ENCODE measurements around the gene CNOT2.
"Not testable (repeated sequence)": the region's sequence is repeated elsewhere in the genome, so short reads cannot be mapped to it uniquely, and the experiment has no call there.

Gene CNOT2

DNA sequence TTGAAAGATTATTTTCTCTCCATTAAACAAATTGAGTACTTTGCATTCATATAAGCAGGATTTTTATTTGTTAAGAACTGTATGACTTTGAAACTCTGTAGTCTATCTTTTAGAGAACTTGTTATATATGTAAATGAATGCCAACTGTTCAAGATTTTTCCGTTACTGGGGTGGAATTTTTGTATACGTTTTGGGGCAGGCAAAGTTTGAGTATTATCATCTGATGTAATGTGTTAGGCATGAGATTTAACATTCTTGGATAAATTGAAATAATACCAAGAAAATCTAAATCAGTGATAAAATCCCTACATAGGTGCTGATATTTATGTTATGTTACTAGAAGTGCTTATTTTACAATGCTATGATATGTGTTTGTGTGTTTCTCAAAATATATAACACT lies 8.4 kb downstream of the CNOT2 start:
- DNase-seq (ENCODE audit: low spot score), result no peak

DNA sequence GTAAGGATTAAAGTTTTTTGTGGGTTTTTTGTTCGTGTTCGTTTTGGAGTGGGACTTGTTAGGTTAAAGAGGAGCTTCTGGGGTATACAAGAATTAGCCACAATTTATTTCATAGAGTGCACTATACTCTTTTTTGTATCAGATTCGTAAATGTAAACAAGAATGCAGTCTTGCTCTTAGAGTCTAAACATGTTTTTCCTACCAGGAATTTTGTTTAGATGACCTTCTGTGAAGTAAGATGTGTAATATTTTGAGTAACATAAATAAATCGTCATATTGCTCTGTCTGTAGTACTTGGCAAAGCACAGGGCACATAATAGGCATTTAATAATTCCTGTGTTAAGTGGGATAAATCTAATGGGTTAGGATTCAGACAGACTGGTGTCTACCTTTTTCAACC lies 9.6 kb downstream of the CNOT2 start:
- no peak for DNase-seq (ENCODE audit: low spot score)

DNA sequence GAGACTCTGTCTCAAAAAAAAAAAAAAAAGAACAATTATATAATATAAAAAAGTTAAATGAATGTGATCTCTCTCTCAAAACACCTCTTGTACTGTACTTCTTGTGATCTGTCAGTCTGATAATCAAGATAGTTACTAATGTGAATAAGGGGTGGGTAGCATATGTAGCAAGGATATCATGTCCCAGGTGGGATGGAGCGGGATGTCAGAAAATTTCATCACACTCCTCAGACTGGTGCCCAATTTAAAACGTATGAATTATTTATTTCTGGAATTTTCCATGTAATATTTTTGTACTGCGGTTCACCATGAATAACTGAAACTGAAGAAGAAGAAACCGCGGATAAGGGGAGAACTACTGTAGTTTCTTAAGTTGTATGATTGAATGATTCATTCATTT lies 11.0 kb downstream of the CNOT2 start:
- DNase-seq (ENCODE audit: low spot score), result no peak

DNA sequence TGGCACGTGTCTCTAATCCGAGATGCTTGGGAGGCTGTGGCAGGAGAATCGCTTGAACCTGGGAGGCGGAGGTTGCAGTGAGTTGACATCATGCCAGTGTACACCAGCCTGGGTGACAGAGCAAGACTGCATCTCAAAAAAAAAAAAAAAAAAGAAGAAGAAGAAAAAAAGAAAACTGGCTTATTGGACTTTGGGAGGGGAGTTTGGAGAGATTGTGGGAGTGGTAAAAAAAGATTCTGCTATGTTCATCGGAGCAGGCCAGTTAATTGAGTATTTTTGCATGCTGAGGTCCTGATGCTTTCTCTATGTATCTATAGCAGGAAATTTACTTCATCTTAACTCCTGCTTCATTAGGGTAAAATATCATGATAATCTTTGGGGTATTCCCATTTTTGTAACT lies 11.6 kb downstream of the CNOT2 start:
- DNase-seq (ENCODE audit: low spot score), result no peak

DNA sequence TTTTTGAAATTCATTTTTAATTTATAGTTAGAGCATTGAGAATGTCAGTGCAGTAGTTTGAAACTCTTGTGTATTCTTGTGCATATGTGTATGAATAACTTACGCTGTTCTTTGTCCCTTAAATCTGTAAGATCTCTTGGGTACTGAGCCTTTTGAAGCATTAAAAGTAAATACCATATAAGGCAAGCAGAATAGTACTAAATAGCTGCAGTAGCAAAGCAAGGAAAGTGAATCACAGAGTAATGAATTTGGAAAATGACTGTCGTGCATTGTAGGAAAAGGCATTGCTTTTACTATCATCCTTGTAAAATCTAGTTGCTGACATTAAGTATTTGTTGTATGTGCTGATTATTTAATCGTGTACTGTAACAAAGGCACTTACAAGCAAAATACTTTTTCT lies 12.1 kb downstream of the CNOT2 start:
- DNase-seq (ENCODE audit: low spot score), result no peak

DNA sequence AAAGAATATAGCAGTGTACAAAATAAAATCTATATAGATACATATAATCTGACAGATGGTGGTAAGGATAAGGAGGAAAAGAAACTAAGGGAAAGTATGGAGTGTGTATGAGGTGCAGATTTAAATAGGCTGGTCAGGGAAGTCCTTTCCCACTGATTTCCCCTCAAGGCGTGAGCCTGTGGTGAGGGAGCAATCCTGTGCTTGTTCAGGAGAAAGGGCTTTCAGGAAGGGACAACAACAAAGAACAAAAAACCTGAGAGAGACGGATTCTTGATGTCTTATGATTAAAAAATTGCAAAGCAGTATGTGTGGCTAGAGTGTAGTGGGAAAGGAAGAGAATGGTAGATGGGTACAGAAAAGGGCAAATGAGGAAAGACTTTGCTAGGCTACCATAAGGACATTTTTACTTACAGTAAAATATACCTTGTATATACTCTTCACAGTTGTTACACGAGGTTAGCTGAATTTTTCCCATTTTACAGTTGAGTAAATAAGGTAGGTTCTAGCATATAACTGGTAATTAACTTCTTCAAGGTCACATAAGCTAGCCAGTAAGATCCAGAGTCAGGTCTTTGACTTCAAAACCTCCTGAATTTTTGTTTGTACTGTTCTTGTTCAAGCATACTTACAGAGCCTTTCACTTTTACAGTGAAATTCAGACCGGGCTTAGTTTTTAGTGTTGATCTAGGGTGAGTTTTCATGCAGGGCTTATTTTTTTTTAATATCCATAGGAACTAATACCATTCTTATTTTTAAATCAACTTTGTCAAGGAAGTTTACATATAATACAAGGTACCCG lies 15.6 kb downstream of the CNOT2 start:
- no peak for DNase-seq (ENCODE audit: low spot score)

DNA sequence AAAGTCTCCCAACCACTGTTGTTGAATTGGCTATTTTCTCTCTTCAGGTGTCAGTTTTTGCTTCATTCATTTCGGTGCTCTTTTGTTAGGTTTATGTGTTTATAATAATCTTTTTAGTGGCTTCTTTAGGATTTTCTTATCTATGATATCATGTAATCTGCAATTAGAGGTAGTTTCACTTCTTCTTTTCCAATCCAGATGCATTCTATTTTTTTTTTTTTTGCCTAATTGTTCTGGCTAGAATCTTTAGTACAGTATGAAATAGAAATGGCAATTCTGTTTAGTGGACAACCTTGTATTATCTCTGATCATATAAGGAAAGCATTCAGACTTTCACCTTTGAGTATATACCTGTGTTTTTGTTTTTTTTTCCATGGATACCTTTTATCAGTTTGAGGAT lies 17.4 kb downstream of the CNOT2 start:
- DNase-seq (ENCODE audit: low spot score), result no peak

DNA sequence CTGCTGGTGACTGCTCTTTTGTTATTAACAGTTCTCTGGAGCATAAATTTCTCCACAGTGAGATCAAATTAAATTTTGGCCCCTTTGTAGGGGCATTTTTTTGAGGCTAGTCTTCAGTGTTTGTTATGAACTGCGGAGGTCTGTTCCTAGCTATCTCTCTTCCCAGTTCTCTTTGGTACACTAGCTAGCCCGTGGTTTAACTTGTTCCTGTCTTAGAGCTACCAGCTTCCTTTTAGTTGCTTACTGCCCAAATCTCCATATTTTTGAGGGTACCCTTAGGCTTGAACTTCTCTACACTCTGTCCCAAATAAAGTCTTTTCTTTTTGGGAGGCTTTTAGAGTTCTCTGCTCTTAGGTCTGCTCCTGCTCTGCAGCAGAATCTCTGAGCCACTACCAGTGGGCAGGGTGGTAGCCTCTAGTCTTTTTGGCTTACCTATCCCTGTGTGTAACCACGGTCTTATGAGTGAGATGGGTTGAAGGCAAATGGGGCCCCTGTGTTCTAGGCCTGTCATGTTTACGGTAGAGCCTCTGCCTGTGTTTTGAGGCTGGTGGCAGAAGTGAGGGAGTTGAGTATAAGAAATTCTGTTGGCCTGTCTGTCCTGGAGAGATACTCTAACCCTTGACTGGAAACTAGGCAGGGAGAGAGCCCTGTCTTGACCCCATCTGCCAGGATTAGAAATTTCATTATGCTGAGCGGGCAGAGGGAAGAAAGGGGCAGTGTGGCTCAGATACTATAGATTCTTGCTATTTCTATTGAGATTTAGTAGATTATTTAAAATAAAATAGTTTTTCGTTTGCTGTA lies 21.0 kb downstream of the CNOT2 start:
- DNase-seq (ENCODE audit: low spot score), result no peak

DNA sequence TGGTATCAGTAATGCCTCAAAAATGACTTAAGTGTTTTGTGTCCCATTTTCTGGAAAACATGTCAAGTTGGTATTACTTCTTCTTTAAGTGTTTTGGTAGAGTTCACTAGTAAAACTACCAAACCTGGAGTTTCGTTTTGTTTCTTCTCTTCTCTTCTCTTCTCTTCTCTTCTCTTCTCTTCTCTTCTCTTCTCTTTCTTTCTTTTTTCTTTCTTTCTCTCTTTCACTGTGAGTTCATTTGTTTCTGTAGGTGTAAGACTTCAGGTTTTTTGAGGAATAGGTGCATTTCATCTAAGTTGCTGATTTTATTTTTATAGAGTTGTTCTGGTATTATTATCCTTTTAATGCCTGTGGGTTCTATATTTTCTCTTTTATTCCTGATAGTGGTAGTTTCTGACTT lies 21.9 kb downstream of the CNOT2 start:
- no peak for DNase-seq (ENCODE audit: low spot score)

DNA sequence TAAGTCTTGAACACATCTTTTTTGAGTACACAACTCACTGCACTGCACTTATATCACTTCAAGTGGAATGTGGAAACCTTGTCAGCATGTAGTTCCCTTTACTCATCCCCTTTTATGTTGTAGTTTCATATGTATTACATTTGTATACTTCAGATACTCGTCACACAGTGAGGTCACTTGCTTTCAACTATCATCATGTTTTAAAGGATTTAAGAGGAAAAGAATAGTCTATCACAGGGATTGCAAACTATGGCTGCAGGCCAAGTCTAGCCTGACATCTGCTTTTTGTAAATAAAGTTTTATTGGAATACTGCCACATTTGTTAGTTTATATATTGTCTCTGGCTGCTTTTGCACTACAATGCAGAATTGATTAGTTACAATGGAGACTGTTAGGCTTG lies 24.3 kb downstream of the CNOT2 start:
- DNase-seq (ENCODE audit: low spot score), result no peak

DNA sequence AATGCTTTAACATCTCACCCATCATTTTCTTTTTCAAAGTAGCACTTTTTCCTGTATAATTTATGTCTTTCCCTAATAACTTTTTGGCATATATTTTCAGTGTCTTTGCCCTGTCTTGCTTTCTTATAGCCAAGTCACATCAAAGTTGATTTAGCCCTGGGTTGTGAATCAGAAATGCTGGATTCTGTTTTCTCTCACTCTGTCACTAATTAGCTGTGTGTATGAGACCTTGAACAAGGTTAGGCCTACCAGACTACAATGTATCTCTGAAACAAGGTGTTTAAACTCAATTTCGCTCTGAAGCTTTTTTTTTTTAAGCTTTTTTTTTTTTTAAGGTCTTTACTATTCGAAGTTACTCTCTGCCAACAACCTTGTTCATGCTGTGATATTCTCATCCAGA lies 25.7 kb downstream of the CNOT2 start:
- DNase-seq (ENCODE audit: low spot score), result no peak

DNA sequence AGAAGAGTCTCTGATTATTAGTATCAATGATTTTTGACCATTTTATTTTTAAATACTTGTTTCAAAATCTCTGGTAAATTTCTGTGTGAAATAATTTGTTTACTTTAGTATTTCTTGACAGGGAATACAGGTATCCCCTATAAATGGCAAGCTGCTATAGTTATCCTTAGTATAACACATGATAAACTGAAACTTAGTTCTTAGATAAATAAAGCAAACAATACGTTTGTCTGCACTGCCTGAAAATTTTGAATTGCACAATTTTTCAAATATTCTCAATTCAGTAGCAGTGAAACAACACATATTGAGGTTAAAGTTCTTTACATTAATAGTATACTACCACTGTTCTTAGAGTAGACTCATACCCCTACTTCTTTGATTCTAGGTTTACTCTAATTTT lies 26.9 kb downstream of the CNOT2 start:
- DNase-seq (ENCODE audit: low spot score), result no peak

DNA sequence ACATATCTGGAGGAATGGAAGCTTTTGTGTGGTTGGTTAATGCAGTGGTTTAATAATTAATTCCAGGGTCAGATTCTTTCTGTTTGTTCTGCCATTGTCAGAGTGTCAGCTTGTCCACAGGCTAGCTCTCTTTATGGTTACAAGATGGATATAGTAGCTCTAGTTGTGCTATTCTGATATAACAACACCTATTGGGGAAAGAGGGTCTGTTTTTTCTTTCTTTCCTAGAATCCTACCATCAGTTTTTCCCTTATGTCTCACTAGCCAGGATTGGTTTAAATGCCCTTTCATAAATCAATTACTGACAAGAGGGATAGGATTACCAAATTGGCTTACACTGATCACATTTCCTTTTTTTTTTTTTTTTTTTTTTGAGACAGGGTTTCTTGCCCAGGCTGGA lies 27.8 kb downstream of the CNOT2 start:
- no peak for DNase-seq (ENCODE audit: low spot score)

DNA sequence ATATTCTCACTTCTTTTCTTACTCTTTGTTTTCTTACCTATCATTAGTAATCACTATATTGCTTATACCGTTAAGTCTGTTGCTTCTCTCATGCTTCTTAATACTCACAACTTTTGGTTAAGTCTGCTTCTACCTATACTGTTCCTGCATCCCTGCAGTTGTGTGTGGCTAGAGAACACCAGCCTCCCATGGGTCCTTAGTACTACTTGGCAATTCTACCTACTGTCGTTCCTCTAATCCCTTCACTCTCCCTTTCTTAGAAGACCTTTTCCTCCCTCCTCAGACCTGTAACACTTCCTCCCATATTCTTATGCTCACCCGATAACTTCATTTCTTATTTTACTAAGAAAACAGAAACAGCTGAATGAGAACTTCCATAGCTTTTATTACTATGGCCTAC lies 29.3 kb downstream of the CNOT2 start:
- no peak for DNase-seq (ENCODE audit: low spot score)

DNA sequence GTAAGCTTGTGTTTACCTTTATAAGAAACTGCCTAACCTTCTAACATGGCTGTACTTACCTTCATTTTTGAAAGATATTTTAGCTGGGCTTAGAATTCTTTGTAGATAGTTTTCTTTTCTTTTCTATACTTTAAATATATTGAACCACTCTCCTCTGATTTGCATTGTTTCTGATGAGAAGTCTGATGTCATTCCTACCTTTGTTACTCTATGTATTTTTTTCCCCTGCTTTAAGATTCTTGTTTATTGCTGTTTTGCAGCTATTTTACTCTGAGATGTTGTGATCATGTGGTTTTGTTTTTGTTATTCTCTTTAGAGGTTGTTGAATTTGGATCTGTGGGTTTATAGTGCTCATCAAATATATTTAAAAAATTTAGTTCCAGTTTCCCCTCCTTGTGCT lies 31.8 kb downstream of the CNOT2 start:
- DNase-seq (ENCODE audit: low spot score), result no peak

DNA sequence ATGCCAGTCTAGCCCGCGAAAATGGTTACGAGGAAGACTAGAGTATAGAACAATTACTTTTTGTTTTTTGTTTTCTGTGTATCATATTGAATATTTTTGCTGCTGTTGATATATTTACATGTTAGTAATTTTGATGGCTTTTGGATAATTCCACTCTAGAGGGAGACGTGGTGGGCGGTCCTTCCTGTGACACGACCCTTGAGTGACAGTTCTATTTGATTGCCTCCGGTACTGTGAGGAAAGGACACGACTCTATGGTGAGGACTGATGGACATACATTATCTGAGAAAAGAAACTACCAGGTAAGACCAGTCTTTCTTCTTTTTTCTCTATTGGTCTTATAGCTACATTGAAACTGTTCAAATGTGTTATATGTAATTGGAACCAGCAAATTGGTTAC lies 34.7 kb downstream of the CNOT2 start:
- DNase-seq (ENCODE audit: low spot score), result no peak

DNA sequence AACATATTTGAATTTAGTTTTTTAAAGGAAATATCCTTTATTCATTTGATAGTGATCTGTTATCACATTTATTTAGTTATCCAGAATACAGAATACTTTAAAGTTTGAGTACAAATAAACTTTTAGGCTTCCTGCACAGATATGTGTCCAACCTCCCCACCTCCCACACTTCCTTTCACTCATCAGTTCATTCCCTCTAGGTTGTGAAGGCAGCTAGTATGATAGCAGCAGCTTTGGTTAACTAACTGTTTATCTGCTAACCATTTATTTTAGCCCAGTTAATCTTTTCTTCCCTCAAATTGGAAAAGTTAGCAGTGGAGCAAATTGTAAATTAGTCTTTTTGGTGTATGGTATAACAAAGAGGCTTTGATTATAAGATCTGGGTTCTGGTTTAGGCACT lies 35.7 kb downstream of the CNOT2 start:
- DNase-seq (ENCODE audit: low spot score), result no peak

DNA sequence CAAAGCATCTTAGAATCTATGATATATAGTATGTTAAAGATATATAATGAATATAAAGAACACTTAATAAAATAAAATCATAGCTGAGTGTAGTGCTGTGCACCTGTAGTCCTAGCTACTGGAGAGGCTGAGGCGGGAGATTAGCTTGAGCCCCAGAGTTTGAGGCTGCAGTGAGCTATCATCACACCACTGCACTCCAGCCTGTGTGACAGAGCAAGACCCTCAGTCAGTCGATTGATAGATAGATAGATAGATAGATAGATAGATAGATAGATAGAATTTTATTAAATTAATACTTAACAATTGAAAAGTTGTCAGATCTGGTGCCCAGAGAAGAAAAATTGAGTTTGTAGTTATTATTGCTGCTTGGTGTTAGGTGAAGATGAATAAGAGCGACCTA lies 40.0 kb downstream of the CNOT2 start:
- DNase-seq (ENCODE audit: low spot score), result no peak

DNA sequence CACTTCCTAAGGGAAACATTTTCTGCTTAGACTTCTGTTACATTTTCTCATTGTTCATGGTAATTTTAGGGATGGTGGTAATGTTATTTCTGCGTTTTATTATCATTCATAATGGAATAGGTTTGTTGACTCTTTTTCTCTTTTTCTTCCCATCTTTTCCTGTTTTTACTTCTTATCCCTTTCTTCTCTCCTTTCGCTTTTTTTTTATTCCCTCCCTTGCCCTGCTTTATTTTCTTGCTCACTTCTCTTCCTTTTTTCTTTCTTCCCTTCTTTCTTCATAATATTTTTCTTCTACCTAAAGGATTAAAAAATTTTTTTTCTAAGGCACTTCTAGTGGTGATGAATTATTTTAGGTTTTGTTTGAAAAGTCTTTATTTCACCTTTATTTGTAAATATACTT lies 45.6 kb downstream of the CNOT2 start:
- no peak for DNase-seq (ENCODE audit: low spot score)

DNA sequence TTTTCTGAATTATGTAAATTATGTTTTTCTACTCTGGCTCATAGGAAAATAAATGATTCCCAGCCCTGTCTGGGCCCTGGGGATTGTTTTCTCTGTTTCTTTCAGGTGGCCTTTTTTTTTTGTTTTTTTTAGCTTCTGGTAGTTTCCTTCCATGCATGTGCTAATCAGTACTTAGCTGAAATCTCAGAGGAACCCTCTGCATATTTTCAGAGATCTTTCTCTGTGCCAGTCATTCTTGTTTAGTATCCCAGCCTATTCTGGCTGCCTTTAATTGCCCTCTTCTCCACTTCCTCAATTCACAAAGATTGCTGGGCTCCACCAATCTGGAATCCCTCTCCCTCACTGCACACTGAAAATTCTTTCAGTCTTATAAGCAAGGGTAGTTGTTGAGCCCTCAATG lies 46.9 kb downstream of the CNOT2 start:
- no peak for DNase-seq (ENCODE audit: low spot score)

DNA sequence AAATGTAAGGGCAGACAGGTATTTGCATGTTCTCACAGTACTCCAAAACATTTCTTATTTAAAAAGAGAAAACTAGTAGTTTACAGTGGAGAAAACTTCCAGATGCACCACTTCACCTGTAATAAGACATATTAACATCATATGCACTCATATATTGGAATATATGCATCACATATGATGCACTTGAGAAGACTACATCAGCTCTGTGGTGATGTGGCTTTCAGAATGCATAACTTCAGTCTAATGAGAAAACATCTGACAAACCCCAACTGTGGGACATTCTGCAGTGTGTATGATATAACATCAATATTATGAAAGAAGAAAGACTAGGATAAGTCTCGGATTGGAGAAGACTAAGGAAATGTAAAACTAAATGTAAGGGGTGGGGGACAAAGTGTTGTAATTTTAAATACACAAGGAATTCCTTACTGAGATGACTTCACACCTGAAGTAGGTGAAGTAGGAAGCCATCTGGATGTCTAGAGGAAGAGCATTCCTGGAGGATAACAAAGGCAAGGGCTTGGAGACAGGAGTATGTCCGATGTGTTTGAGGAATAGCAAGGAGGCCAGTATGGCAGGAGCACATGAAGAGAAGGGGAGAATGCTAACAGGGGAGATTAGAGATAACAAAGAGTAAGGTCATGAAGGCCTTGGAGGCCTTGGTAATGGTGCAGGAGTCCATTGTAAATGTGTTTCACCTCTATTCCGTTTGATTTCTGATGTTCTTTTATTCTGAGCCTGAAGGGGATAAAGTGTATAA lies 49.0 kb downstream of the CNOT2 start:
- no peak for DNase-seq (ENCODE audit: low spot score)

DNA sequence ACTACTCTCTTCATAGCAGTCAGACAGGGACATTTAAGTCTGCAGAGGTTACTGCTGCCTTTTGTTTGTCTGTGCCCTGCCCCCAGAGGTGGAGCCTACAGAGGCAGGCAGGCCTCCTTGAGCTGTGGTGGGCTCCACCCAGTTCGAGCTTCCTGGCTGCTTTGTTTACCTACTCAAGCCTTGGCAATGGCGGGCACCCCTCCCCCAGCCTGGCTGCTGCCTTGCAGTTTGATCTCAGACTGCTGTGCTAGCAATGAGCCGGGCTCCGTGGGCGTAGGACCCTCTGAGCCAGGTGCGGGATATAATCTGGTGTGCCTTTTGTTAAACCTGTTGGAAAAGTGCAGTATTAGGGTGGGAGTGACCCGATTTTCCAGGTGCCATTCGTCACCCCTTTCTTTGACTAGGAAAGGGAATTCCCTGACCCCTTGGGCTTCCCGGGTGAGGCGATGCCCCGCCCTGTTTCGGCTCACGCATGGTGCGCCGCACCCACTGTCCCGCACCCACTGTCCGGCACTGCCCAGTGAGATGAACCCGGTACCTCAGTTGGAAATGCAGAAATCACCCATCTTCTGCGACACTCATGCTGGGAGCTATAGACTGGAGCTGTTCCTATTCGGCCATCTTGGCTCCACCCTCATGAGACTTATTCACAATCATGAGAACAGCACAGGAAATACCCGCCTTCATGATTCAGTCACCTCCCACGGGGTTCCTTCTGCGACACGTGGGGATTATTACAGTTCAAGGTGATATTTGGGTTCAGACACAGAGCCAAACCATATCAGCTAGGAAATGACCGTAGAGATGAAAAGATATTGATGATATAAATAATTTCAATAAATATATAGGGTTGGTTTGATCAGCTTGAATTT lies 61.7 kb downstream of the CNOT2 start:
- DNase-seq (ENCODE audit: low spot score), result not testable (repeated sequence)

All from Ammon's horn (tissue), 1 donor.